Uterus (tissue), 2 donors: ENCODE results near the gene RALGPS1.

ENCODE experiments used
- CTCF ChIP-seq, 4 experiments: fragments of 200-600 bp in 2 of 4; fragments of 450-650 bp in 2 of 4; sonication (generic) in 2 of 4; IDR thresholded peaks; one replicate each; pipeline ENCODE4 v1.5.1; 2016 to 2019; ENCODE audit warnings: antibody characterized with exemption in 4 of 4, mild to moderate bottlenecking in 2 of 4, moderate library complexity in 1 of 4
- POLR2A ChIP-seq, 2 donors: fragments of 450-650 bp; IDR thresholded peaks; one replicate each; pipeline ENCODE4 v1.6.1; 2016; ENCODE audit warnings: antibody characterized with exemption in 2 of 2, mild to moderate bottlenecking in 1 of 2, moderate library complexity in 1 of 2

- no peak for TF ChIP-seq POLR2A (IDR thresholded peaks at IDR 0.05)
- TF ChIP-seq CTCF (IDR thresholded peaks at IDR 0.05), result no peak
Observed at GRCh38 chr9:127153501-127153900, 238.9 kb downstream of the RALGPS1 start.
